Glutamatergic neuron (in vitro differentiated cells): ENCODE results near the gene LYPD6B. TPM values are rescaled to one million over a fixed set of nuclear protein-coding genes. Genes with fewer than 3 reads are reported as not detected.

Experiments
- DNase-seq: peaks from one replicate; pipeline ENCODE4 v3.0.0; 2022
- H3K27ac Mint-ChIP-seq: one replicate; pipeline ENCODE4 v1.8.0; 2020; ENCODE audit warnings: mild to moderate bottlenecking, mixed read lengths, inconsistent platforms; ENCODE audit not compliant: unreplicated experiment
- H3K27me3 Mint-ChIP-seq: one replicate; pipeline ENCODE4 v1.8.0; 2020; ENCODE audit warnings: mild to moderate bottlenecking, moderate library complexity, mixed read lengths, inconsistent platforms; ENCODE audit not compliant: unreplicated experiment
- H3K36me3 Mint-ChIP-seq: one replicate; pipeline ENCODE4 v1.8.0; 2020; ENCODE audit warnings: mild to moderate bottlenecking, mixed read lengths, inconsistent platforms; ENCODE audit not compliant: unreplicated experiment
- H3K4me1 Mint-ChIP-seq: one replicate; pipeline ENCODE4 v1.8.0; 2020; ENCODE audit warnings: mild to moderate bottlenecking, low read depth, mixed read lengths, inconsistent platforms; ENCODE audit not compliant: unreplicated experiment
- H3K4me3 Mint-ChIP-seq: one replicate; pipeline ENCODE4 v1.8.0; 2020; ENCODE audit warnings: mild to moderate bottlenecking, mixed read lengths, inconsistent platforms; ENCODE audit not compliant: unreplicated experiment
- H3K9me3 Mint-ChIP-seq: one replicate; pipeline ENCODE4 v1.8.0; 2020; ENCODE audit warnings: mild to moderate bottlenecking, moderate library complexity, mixed read lengths, inconsistent platforms; ENCODE audit not compliant: unreplicated experiment
- CTCF ChIP-seq: fragments of 200-600 bp; sonication (generic); IDR thresholded peaks from one replicate; pipeline ENCODE4 v1.5.0; 2021; ENCODE audit not compliant: partially characterized antibody, unreplicated experiment
- total RNA-seq: library from RNA; stranded (reverse); fragmentation: NEBNext Ultra II Directional; extraction: Animal tissue kit (Norgen Biotek cat#: 25700); gene quantifications from one replicate; pipeline ENCODE4 v1.2.1, GENCODE V29; 2021; ENCODE audit not compliant: unreplicated experiment

LYPD6B gene
- total RNA-seq, 1 donor from 2014 or later, result 0.69 TPM

DNA sequence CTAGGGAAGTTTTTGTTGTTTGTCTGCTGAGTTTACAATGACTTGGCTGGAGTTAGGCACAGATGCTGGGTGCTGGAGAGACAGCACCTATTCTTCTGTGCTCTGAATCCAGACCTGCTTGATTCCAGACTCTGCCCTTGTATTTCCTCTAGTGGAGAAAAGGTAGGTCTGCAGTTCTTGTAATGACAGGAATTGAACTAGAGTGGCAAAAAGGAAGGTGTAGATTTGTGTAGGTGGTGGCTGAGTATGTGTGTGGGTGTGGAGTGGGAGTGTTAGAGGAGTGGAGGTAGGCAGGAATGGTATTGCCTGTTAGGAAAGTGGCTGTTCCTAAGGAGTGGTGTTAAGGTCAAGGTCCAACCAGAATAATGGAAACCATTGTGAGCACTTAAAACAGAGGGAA, 220.0 kb downstream of the LYPD6B start:
- no peak overlapping the region for H3K27ac Mint-ChIP-seq
- no peak overlapping the region for H3K4me3 Mint-ChIP-seq
- H3K27me3 Mint-ChIP-seq, result no peaks in the 10 kb centered on the region
- peaks cover 7% of the 10 kb centered on the region for H3K9me3 Mint-ChIP-seq
- TF ChIP-seq CTCF, result no peak
- no peak for DNase-seq
- H3K4me1 Mint-ChIP-seq, result no peaks in the 10 kb centered on the region
- H3K36me3 Mint-ChIP-seq, result peaks cover 5% of the 10 kb centered on the region

GRCh38 chr2:149259136-149259535, 220.6 kb downstream of the LYPD6B start:
- no peak for TF ChIP-seq CTCF
- Mint-ChIP-seq H3K36me3 (peaks cover 2% of the 10 kb centered on the region), H3K9me3 (peaks cover 6% of the 10 kb centered on the region), H3K27ac (no peak overlapping the region), H3K27me3 (no peaks in the 10 kb centered on the region), H3K4me1 (no peaks in the 10 kb centered on the region), H3K4me3 (no peak overlapping the region)
- DNase-seq, result no peak

DNA sequence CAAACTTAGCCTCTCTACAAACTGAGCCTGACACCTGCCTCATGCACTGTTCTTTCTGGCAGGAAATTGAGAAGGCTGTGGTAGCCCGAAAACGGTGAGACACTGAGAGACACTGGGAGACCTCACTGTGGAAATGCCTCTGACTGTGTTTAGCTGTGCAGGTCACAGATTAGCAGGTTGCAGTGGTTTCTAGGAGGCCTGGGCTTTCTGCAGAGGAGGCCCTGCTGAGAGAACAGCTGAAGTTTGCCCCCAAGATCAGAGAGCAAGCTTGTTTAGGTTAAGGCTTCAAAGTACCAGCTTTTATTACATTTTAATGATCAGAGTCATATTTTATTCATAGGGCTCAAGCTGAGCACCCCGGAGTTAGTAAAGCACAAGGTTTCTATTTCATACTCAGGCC, 223.2 kb downstream of the LYPD6B start:
- H3K27me3 Mint-ChIP-seq, result no peaks in the 10 kb centered on the region
- H3K9me3 Mint-ChIP-seq, result no peaks in the 10 kb centered on the region
- no peak overlapping the region for H3K4me3 Mint-ChIP-seq
- DNase-seq, result no peak
- H3K27ac Mint-ChIP-seq, result no peak overlapping the region
- H3K36me3 Mint-ChIP-seq, result no peaks in the 10 kb centered on the region
- TF ChIP-seq CTCF, result no peak
- H3K4me1 Mint-ChIP-seq, result no peaks in the 10 kb centered on the region

Other genes starting within 250 kb of the LYPD6B start
- gene KIF5C, start 163.5 kb upstream of the LYPD6B start, total RNA-seq, result 673 TPM